ENCODE measurements around the gene HMGCR. TPM values are rescaled to one million over a fixed set of nuclear protein-coding genes. Genes with fewer than 3 reads are reported as not detected.

The HMGCR gene
- total and polyA plus RNA-seq, 12 donors: 1.9 to 16.3 (median 11.0) TPM

- DNase-seq (no peak), ATAC-seq (peak in 2 of 8 donors; percentile 27 to 35)
- WGBS, 2 donors: 79 to 84% methylated on average over 7 of the region's 7 CpGs
- TF ChIP-seq CTCF (IDR thresholded peaks at IDR 0.05): no peak
- peak overlapping the region in 1 of 10 donors; percentile 70 for H3K27ac ChIP-seq
- peaks cover 0 to 38% (median 0%) of the 10 kb centered on the region in 9 donors for H3K4me1 ChIP-seq
- H3K4me3 ChIP-seq: no peak overlapping the region
- peaks cover 0 to 5% (median 0%) of the 10 kb centered on the region in 7 donors for H3K27me3 ChIP-seq
- H3K9me3 ChIP-seq: no peaks in the 10 kb centered on the region
- no peaks in the 10 kb centered on the region for H3K36me3 ChIP-seq
- intact Hi-C loops (cut with DNase I): loop anchor here in 1 of 10 donors (10.0 kb wide), 1 partner anchor 76 kb away; no protein-coding TSS in a partner anchor
These were observed 16.6 kb upstream of the HMGCR start for GRCh38 chr5:75320371-75320770.

- Histone ChIP-seq H3K4me3 (no peak overlapping the region), H3K27me3 (peaks cover 0 to 5% (median 0%) of the 10 kb centered on the region in 7 donors), H3K9me3 (no peaks in the 10 kb centered on the region), H3K27ac (no peak overlapping the region), H3K4me1 (peaks cover 0 to 38% (median 0%) of the 10 kb centered on the region in 9 donors), H3K36me3 (no peaks in the 10 kb centered on the region)
- no peak for DNase-seq
- no peak for ATAC-seq
- intact Hi-C loops (cut with DNase I): loop anchor here in 1 of 10 donors (10.0 kb wide), 1 partner anchor 77 kb away; no protein-coding TSS in a partner anchor
- no peak for TF ChIP-seq CTCF (IDR thresholded peaks at IDR 0.05)
- 83 to 91% methylated on average over 5 of the region's 5 CpGs for WGBS, 2 donors
These were observed 15.0 kb upstream of the HMGCR start for GRCh38 chr5:75322066-75322465.

- intact Hi-C loops (cut with DNase I): loop anchor here in 1 of 10 donors (10.0 kb wide), 1 partner anchor 80 kb away; no protein-coding TSS in a partner anchor
These were observed 12.2 kb upstream of the HMGCR start for GRCh38 chr5:75324791-75325190.

GRCh38 chr5:75325242-75325641 lies 11.8 kb upstream of the HMGCR start:
- no peak overlapping the region for H3K27ac ChIP-seq
- TF ChIP-seq CTCF (IDR thresholded peaks at IDR 0.05): no peak
- ATAC-seq (no peak), DNase-seq (no peak)
- H3K4me1 ChIP-seq: peaks cover 0 to 23% (median 0%) of the 10 kb centered on the region in 9 donors
- H3K36me3 ChIP-seq: no peaks in the 10 kb centered on the region
- no peaks in the 10 kb centered on the region for H3K9me3 ChIP-seq
- peaks cover 0 to 5% (median 0%) of the 10 kb centered on the region in 7 donors for H3K27me3 ChIP-seq
- no peak overlapping the region for H3K4me3 ChIP-seq
- intact Hi-C loops (cut with DNase I): loop anchor here in 1 of 10 donors (10.0 kb wide), 1 partner anchor 80 kb away; no protein-coding TSS in a partner anchor
- 55 to 67% methylated on average over 1 of the region's 1 CpG for WGBS, 2 donors

More at GRCh38 chr5:75324791-75325190, 12.2 kb upstream of the HMGCR start:
- WGBS, 2 donors: 51 to 65% methylated on average over 1 of the region's 1 CpG
- H3K4me1 ChIP-seq: peaks cover 0 to 28% (median 0%) of the 10 kb centered on the region in 9 donors
- no peak overlapping the region for H3K27ac ChIP-seq
- ATAC-seq: no peak
- H3K4me3 ChIP-seq: no peak overlapping the region
- H3K27me3 ChIP-seq: peaks cover 0 to 5% (median 0%) of the 10 kb centered on the region in 7 donors
- H3K9me3 ChIP-seq: no peaks in the 10 kb centered on the region
- H3K36me3 ChIP-seq: no peaks in the 10 kb centered on the region
- no peak for TF ChIP-seq CTCF (IDR thresholded peaks at IDR 0.05)
- no peak for DNase-seq

All from heart right ventricle (tissue), 16 donors.